ENCODE results near the gene TRABD2B.

GRCh38 chr1:47978486-47978885 lies 18.7 kb downstream of the TRABD2B start:
- TF ChIP-seq YY1 (IDR thresholded peaks at IDR 0.05; ENCODE audit: low read depth), result no peak
- no peak for TF ChIP-seq RAD21 (IDR thresholded peaks at IDR 0.05; ENCODE audit: low read depth)
- no peak for TF ChIP-seq TAF1 (IDR thresholded peaks at IDR 0.05; ENCODE audit: low read depth)
- no peak for TF ChIP-seq REST (IDR thresholded peaks at IDR 0.05; ENCODE audit: low read depth)
- no peak for TF ChIP-seq CEBPB (IDR thresholded peaks at IDR 0.05)
- no peak for TF ChIP-seq TEAD4 (IDR thresholded peaks at IDR 0.05)
- no peak for TF ChIP-seq FOXM1 (IDR thresholded peaks at IDR 0.05; ENCODE audit: borderline replicate concordance, low read depth)
- no peak for TF ChIP-seq USF1 (IDR thresholded peaks at IDR 0.05)
- no peak for TF ChIP-seq CREB1 (IDR thresholded peaks at IDR 0.05; ENCODE audit: low read depth)
- TF ChIP-seq EP300 (IDR thresholded peaks at IDR 0.05; ENCODE audit: borderline replicate concordance), result no peak
- no peak for TF ChIP-seq MAX (IDR thresholded peaks at IDR 0.05)
- no peak for TF ChIP-seq ZBTB7A (IDR thresholded peaks at IDR 0.05; ENCODE audit: low read depth)
